Embryonic facial prominence (tissue), 1 donor: ENCODE measurements around the gene MACROD2.

Experiments
- DNase-seq: peaks from one replicate; pipeline ENCODE4 v3.0.0-alpha.2; 2016; ENCODE audit errors: extremely low spot score

Gene MACROD2

DNA sequence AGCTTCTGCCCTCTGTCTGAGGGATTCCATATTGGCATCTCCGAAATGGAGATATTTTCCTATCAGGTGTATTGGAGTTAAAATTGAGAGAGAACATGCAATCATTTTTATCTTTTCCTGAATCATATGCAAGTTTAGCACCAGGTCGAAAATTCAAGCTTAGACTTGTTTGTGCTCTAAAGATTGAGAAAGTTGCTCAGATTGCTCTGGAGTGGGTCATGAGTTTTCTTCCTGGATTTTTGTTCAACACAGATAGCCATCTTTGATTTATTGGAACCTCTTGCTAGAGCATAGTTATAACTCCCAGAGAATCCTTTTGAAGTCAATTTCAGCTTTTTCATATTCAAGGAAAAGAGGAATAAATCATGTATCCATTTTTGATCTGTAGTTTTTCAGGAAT, 715.6 kb downstream of the MACROD2 start:
- DNase-seq = no peak

DNA sequence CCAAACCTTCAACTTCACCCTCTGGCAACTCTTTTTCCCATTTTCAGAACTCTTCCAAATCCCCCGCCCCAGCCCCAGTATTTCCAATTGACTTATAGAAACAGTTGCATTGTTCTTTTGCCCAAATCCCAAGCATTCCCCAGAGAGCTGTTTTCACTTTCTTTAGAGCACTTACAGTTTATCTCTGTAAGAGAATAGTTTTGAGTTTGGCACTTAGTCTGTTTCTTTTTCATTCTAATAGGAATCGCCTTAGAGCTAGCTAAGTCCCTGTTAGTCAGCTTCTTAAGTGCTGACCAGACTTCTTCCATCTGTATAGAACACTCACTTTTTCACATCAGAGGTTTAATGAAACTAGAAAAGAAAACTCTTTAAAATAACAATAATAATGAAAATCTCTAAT, 716.3 kb downstream of the MACROD2 start:
- DNase-seq = no peak

- no peak for DNase-seq
These were observed 717.0 kb downstream of the MACROD2 start for GRCh38 chr20:14712302-14712739.

GRCh38 chr20:14715400-14715799, 720.1 kb downstream of the MACROD2 start:
- no peak for DNase-seq

DNA sequence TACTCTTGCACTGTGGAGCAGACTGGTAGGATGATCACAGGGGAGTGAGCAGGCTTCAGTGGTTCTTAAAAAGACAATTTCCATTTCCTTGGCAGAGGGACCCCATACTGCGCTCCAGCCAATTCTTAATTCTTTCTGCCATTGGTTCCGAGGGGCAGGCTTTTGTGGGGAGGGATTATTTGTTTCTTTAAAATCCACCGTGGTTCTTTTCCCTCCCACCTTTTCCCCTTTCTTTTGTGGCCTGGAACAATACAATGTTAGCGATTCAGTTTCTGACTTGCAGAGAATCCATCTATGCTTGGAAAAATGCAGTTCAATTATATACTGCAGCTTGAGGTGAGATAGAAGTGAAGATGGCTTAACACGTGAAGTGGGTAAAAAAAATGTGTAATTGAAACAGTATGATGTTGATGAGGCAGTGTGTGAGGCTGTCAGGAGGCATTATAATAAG, 721.1 kb downstream of the MACROD2 start:
- DNase-seq = no peak

DNA sequence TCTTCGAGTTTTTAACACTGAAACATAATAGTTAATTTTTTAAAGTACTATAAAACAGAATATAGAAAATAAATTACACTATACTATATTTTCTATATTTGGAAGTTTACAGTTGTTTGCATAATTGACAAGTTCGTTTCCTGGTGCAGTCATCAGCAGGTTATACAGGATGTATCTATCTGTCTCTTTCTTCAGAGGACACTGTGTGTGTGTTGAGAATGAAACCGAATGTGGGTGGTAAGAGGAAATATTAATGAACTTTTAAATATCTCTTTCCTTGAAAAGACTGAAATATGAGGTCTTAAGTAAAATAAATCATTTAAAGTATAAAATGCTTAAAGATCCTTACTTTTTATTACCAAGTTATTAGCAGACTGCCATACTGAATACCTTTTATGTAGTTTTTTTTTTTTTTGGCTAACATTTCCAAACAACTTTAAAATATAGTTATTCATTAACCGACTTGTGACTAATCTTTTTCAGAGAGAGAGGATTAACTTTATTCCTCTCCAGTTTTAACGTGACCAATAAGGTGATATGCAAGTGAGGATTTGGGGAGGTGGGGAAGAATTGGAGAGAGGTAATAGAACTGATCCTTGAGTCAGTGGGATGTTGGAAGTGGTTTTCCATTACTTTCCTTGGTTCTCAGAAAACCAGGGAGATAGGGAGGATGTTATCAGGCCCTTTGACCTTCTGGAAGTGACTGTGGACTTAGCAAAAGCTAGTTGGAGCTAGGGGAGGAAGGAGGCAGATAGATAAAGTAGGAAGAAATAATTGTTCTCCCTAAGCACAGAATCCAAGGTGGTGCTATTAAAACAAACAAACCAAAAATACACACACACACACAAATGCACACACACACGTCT, 722.1 kb downstream of the MACROD2 start:
- DNase-seq = no peak

- DNase-seq = no peak
These were observed 724.9 kb downstream of the MACROD2 start for GRCh38 chr20:14720251-14720650.

DNA sequence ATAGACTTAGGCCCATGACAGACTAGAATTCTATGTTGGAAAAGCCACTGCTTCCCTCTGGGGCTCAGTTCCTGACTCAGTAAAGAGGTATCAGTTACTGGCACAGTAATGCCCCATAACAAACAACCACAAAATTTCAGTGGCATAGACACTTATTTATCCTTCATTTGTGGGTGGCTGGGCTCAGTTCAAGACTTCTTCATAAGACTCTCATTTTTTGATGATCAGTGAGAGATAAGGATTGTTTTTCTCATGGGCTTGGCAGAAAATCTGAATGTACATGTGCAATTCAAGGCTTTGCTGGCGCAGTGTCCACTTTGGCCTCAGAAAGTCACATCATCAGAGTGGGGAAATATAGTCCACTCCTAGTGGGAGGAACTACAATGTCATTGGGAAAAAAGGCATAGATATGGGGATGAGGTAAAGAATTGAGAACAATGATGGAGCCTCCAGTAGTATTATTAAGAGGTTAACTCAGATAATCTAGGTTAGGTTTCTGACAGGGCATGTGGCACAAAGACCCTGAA, 726.7 kb downstream of the MACROD2 start:
- no peak for DNase-seq

DNA sequence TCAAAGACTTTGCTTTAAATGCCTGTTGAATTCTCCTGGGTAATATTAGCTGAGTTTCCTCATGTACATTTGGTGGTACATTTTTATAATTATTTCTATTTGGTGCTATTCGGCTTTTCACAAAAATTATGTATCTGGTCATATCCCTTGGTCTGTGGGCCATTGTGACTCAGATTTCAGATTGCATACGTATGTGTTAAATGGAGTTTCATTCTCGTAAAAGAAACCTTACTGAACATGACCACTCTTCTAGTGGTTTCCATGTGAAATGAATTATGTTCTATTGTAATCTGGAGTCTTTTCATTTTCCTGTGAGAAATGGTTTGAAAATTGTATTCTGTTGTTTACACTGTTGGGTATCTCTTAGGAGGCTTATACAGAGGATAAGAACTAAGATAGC, 728.3 kb downstream of the MACROD2 start:
- no peak for DNase-seq

DNA sequence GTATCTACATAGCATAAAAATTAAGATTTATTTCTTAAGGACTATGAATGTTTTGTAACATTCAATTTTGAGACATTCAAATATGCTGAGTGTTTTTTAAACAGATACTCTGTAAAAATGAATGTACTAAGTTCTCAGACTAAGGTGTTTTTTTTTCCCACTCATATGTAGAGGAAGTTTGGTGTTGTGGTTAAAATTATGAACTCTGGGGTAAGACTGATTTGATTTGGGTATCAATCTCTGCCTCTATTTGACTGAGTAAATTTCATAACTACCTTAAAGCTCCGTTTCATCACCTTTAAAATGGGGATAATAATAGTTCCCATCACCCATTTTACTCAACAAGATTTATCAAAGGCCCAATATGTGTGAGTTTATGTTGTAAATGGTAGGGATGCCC, 728.7 kb downstream of the MACROD2 start:
- DNase-seq = no peak

- DNase-seq = peak; percentile 56
These were observed 729.2 kb downstream of the MACROD2 start for GRCh38 chr20:14724468-14724867.

GRCh38 chr20:14726591-14726990, 731.3 kb downstream of the MACROD2 start:
- DNase-seq = no peak

DNA sequence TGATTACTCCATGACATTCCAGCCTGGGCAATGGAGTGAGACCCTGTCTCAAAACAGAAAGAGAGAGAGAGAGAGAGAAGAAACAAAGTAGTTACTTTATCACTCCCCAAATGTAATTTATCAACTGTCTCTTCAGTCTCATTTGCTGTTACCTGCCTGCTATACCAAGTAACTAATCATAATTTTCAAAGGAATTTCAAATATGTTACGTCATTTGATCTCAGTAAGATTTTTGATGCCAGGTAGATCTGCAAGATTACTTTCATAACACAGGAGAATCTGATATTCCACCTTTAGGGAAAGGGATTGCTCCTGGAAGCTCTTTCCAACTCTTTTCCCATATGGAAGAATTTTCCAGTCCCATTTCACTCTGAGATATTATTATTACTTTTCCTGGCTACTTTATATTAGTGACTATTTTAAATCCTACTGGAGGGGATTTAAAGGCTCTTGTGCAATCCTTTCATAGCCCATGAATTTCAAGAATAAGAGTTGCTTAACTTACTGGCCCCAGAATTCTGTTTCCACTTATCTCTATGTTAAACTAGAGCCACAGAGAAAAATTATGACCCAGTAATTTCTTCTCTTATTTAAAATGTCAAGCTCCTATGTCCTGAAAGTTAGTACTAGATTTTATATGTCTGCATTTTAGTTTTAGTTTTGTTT, 732.3 kb downstream of the MACROD2 start:
- no peak for DNase-seq

GRCh38 chr20:14729390-14729789, 734.1 kb downstream of the MACROD2 start:
- no peak for DNase-seq

DNA sequence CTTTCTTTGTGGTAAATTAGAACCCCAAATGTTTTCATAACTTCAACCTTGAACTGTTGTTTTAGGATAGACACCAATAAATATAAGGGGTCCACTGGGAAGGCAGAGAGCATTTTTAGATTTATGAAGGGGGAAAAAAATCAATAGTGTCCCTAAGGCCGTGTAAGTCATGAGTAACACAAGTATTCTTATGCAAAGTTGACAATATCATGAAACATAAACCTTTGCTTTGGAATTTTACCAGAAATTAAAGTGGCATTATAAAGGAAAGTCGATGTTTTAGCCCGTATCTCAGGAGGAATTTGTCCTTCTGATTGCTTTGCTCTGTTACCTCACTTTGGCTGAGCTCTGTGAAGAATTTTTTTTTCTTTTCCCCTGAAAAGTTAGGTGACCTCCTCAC, 737.0 kb downstream of the MACROD2 start:
- no peak for DNase-seq

DNA sequence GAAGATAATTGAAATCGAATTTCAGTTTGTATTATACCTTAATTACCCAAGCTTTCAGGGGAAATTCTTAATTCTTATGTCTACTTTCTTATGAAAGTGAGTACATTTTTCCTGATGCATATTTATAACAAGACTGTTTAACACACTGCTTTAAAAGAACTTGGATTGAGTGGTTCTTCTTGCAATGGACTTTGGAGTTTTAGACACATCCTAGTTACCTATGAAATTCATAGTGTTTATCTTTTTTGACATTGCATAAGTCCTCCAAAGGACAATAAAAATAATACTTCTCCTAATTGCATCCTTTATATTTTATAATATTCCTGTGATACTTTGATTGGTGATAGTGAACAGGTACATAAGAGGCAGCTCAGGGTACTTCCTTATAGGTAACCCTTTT, 737.7 kb downstream of the MACROD2 start:
- no peak for DNase-seq

GRCh38 chr20:14740380-14740779, 745.1 kb downstream of the MACROD2 start:
- no peak for DNase-seq

GRCh38 chr20:14741616-14742015, 746.3 kb downstream of the MACROD2 start:
- no peak for DNase-seq

GRCh38 chr20:14744723-14745122, 749.4 kb downstream of the MACROD2 start:
- no peak for DNase-seq

DNA sequence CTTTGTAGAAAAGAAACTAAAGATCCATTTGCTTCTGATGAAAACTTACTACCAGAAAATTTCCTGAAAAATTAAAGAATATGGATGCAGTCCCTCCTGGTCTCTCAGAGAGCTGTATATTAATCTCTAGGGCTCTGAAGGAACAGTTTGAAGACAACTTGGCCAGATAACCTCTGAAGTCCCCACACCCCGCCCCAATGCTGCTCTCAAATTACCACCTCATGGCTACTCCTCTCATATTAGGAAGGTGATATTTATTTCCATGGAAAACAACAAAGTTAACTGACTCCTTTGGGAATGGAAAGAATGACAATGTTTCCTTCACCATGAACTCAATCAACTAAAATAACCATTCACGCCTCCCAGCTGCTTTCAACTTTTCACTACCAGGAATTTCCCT, 750.5 kb downstream of the MACROD2 start:
- DNase-seq = no peak

- DNase-seq = no peak
These were observed 755.9 kb downstream of the MACROD2 start for GRCh38 chr20:14751191-14751590.

DNA sequence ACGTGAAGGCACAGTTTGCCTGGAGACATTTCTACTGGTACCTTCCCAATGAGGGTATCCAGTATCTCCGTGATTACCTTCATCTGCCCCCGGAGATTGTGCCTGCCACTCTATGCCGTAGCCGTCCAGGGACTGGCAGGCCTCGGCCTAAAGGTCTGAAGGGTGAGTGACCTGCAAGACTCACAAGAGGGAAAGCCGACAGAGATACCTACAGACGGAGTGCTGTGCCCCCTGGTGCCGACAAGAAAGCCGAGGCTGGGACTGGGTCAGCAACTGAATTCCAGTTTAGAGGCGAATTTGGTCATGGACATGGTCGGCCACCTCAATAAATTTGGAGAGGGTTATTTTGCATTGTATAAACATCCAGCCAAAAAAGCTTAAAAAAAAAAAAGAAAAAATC, 762.4 kb downstream of the MACROD2 start:
- no peak for DNase-seq

GRCh38 chr20:14758356-14758755, 763.0 kb downstream of the MACROD2 start:
- DNase-seq = no peak
